Hematopoietic multipotent progenitor cell treated with erythropoietin and hydrocortisone succinate and interleukin-3 and kit ligand, for 4 days (in vitro differentiated cells): Measurements from ENCODE around the gene FGD1.
A peak's percentile ranks its signal among the peaks of the same experiment; 100 is the strongest.
"Not testable (repeated sequence)": the region's sequence is repeated elsewhere in the genome, so short reads cannot be mapped to it uniquely, and the experiment has no call there.

Source experiments
- DNase-seq: peaks from one replicate; pipeline ENCODE4 v3.0.0-alpha.2; 2015

Gene FGD1

DNA sequence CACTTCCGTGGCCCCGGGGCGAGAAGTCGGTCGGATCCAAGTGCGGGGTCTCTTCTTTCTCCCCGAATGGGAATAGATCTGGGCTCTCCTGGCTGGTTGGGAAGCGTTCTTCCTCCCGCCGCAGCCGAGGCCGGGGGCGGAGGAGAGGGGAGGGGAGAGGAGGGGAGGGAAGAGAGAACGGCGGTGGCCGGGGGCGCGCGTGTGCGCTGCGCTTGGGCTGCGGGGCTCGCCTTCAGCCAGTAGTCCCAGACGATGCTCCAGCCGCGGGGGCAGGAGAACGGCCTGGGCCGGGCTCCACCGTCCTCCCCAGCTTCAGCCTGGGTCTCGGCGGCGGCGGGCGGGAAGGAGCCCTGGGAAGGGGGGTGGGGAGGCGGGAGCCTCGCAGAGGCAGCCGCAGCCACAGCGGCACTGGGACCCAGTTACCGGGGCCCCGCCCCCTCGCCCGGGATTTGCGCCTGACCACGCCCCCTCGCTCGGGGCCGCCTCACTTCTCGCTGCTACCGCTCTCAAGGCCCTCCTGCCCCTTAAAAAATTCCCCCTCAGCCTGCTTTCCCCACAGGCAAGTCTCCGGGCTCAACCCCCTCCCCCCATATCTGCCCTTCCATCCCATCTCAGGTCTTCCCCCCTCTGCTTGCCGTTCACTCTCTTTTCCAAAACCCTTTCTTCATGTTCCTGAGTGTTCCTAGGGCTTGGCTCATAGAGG lies at the start of gene FGD1:
Gene FGD1, minus strand, starts transcription at position 421 of the 703 bp plus-strand sequence. CDS start 802 bp downstream, outside the sequence.
- DNase-seq: peak; percentile 30

DNA sequence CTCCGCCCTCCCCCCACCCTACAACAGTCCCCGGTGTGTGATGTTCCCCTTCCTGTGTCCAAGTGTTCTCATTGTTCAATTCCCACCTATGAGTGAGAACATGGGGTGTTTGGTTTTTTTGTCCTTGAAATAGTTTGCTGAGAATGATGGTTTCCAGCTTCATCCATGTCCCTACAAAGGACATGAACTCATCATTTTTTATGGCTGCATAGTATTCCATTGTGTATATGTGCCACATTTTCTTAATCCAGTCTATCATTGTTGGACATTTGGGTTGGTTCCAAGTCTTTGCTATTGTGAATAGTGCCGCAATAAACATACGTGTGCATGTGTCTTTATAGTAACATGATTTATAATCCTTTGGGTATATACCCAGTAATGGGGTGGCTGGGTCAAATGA lies 46.2 kb upstream of the FGD1 start:
- not testable (repeated sequence) for DNase-seq

DNA sequence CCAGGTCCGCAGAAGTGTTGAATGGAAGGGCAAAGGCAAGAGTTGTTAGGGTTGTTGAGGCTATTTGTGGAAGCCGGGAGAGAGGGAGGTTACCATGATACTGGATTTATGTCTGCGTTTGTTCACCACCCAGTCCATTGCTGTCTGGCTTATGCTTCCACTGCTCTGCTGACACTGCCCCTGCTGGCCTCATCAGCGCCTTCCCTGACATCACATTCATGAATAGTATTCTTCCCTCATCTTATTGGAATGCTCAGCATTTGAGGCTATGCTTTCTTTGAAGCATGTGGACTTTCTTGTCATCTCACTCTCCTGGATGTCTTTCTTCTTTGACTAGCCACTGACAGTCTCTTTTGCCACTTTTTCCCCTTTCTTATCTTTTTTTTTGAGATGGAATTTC lies 44.3 kb upstream of the FGD1 start:
- no peak for DNase-seq

DNA sequence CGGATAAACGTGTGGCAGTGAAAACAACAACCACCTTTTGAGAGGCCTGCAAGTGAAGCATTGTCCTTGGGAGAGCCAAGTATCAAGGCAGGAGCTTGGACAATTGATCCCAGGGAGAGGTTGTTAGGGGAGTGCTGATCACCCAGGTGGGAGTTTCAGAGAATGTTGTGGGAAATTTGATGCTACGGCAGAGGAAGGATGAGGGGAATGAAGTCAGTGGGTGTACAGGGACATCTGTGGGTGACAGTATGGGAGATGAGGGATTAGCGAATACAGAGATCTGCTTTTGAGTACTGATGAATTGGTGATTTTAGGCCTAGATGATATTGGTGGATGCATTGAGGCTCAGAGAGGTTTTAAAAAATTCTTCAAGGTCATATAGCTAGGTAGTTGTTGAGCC lies 38.2 kb upstream of the FGD1 start:
- no peak for DNase-seq

DNA sequence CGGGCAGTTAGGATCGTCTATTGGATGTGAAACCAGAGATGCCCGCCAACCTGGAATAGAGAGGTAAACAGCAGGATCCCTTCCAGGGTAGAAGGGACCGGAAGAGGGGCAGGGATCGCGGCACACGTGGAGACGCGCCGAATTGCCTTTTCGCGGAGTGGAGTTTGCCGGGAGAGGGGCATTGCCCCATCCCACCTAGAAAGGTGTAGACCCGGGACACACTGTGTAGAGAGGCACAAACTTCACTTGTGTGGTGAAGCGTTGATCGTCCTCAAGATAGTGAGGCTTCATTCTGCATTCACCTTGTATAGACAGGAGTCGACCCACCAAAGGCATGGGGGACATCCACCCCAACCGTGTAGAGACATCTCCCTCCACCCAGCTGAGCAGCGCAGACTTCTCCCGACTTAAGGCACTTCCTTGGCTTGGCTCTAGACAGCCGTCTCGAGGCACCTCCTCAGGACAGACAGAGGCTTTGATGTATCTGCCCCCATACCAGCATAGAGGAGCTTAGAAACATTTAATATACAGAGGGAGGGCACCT lies 34.4 kb upstream of the FGD1 start:
- peak; percentile 14 for DNase-seq

DNA sequence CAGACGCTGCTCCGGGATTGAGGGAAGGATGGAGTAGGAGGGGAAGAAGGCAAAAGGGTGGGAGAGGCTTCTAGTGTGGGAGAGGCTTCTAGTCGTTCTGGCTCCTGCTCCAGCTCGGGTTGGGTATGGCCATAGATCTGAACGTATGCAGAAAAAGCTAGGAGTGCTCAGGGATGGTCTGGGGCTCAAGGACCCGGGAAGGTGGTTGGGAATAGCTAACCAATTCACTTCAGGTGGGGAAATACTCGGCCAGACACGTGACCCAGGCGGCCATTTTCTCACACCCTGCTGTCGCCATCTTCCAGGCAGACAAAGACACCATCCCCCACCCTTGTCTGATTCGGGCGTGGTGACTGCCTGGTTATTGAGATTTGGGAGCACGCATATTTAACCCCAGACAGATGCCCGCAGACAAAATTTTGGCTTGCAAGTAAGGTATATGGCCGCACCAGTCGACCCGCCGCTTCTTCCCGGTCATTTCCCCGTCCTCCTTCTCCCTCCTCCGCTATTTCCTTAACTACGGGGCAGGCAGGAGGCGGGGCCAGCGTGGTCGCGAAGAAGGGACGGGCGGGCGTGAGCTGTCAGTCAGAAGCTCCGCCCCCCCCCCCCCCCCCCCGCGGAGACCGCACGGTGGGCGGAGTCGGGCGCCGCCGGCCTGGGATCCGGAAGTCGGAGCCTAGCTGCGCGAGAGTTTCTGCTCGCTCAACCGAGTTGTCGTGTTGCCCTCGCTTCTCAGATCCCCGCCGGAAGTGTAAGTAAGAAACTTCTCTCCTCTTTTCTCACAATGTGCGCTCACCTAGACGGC lies 33.7 kb upstream of the FGD1 start, which contains the start of gene GNL3L:
Gene GNL3L, plus strand, starts transcription at position 668 of the 805 bp plus-strand sequence. CDS start 2,348 bp downstream, outside the sequence.
- DNase-seq: peak; percentile 93

DNA sequence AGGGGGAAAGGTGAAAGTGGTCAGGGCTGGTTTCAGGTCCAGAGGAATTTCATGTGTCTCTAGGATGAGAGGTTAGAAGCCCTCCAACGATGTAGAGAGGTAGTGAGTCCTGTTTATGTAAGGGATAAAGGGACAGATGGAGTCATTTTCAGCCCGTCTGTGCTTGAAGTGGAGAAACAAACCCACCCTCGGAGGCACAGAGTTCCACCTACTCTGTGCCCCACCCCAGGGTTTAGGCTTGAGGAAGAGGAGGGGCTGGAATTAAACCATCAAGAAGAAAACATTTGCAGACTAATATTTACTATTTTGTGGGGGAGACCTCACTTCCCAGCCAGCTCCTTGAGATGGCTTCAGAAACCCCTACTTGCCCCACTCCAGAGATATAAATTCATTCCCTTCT lies 33.1 kb upstream of the FGD1 start:
- DNase-seq: no peak

DNA sequence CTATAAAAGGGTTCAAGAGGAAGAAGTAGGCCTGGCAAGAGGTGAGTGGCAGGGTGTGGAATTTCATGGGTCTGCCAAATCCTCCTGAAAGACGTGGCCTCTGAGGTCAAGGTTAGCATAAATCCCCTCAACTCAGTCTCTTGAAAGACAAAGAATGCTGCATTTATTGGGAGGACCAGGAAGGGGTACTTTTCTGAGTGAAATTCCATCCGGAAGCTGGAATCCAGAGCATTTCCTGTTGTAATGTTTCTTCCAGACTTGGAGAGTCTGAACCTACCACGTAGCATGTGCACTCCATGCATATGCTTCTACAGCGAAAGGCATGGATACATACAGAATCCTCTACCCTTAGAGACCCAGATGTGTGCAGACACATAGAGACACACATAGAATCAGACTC lies 13.4 kb upstream of the FGD1 start:
- no peak for DNase-seq

DNA sequence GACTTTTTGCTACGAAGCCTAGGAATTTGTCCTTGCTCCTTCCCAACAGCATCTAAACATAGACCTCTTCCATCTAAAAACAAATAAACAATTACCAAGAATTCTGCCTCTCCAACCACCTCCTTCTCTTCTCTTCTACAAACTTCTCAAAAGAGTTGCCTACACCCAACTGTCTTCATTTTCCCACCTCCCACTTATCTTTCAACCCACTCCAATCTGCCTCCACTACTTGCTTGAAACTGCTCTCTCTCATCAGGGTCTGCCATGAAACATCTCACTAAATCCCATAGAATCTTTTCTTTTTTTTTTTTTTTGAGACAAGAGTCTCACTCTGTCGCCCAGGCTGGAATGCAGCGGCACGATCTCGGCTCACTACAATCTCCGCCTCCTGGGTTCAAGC lies 902 bp upstream of the FGD1 start:
- DNase-seq: no peak

DNA sequence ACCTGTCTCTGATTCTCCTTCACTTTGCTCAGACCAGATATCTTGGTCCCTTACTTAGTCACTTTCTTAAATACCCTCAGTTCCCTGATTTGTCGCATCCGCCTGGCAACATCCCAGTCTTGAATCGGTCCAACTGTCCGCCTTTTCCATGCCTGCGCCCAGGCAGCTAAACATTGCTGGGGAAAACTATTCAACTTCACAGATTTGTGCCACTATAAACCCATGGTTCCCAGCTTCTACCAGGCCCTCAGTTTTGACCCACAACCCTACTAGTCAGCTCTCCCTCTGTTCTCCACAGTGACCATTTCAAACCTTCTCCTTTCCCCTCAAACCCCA lies 451 bp upstream of the FGD1 start:
- no peak for DNase-seq

DNA sequence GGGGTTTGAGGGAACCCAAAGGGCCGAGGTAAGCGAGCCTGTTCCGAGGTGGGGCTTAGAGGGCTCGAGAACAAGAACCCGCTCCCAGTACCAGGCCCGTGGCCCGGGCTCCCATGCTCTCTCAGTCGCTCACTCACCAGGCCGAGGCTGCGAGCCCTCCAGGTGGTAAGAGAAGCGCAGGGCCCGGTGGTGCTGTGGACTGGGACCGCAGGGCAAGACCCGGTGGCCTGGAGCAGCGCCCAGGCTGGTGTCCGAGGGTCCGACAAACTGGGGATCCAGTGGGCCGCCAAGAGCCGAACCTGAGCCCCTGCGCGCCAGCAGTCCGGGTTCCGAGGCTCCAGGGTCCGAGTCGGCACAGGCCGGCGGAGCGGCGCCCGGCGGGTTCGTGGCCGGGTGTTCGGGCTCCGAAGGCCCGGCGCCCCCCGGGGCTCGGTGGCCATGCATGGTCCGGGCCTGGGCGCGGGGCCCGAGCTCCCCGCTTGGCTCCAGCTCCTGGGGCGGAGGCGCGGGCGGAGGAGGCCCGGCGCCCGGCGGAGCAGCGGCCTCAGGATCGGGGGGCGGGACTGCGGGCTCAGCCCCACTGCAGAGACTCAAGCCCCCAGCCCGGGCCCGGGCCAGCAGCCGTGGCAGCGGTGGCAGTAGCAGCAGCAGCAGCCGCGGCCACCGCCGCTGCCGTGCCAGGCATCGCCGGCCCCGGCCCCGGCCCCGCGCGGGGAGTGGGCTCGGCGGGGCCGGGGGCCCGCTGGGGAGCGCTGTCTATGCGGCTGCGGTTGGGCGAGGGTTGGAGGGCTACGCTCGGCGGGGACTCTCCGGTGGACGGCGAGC lies 833 bp downstream of the FGD1 start:
- DNase-seq: no peak

DNA sequence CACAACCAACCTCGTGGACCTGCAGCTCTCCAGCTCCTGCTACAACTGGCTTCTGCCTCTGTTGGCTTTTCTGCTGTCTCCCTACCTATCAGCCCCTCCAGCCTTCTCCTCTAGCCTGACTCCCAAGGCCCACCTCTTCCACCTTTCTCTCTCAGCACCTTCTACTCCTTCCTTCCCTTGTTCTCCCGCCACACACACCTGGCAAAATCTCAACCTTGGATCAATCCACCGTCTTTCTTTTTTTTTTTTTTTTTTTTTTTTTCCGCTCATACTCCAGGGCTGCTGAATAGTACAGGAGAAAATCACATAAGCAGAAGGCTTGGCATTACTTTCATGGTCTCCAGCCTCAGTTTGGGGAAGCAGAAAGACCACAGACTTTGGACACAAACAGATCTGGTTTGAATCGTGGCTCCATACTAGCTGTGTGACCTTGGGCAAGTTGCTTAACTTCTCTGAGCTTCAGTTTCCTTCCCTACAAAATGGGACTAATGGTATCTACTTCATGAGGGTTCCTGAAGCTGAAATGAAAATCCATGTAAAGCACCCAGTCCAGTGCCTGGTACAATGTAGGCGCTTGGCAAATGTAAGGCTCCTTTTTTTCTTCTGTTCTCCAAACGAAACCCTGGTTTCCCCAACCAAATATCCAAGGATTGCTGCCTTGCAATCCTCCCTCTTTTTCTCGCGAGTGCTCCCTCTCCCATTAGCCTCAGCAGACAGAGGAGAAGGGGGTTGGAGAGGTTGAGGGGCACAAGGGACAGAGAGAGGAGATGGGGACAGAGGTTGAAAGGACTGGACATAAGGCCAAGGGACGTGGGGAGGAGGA lies 1.7 kb downstream of the FGD1 start:
- no peak for DNase-seq

DNA sequence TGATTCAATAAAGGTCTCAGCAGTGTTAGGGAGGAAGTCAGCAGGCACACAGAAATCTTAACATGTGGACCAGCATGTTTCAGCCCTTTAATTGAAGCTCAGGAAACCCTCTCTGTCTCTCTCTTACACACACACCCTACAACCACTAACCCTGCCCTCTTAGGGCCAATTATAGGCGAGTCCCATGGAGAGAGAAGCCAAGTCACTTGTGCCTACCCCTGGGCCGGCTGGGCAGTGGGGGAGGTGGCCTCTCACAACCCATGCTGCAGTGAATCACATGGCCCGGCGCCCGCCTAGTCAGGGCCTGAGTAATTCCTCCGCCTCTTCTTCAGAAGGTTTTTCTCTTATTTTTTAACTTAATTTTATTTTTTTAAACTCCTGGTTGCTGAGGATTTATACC lies 3.7 kb downstream of the FGD1 start:
- no peak for DNase-seq

DNA sequence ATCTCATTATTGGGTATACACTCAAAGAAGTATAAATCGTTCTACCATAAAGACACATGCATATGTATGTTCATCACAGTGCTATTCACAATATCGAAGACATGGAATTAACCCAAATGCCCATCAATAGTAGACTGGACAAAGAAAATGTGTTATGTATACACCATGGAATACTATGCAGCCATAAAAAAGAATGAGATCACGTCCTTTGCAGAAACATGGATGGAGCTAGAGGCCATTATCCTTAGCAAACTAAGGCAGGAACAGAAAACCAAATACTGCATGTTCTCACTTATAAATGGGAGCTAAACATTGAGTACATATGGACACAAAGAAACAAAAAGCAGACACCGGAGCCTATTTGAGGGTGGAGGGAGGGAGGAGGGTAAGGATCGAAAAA lies 6.2 kb downstream of the FGD1 start:
- DNase-seq: not testable (repeated sequence)

DNA sequence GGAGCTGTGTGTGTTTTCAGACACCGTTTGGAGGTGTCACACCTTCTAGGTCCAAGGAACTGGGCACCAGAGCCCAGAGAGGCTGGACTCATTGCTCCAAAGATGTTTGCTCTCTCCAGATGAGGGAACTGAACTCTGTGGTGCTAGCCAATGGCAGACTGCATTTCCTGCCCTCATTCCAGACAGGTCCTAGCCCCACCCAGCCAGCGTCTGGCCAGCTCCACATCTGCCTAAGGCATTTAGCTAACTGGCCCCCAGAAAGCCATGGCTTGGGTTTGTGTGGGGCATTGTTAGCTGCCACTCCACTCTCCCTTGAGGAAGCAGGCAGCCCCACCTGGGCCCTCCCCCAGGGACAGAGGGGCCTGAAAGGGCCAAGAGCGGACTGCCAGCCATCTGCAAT lies 11.4 kb downstream of the FGD1 start:
- DNase-seq: no peak

DNA sequence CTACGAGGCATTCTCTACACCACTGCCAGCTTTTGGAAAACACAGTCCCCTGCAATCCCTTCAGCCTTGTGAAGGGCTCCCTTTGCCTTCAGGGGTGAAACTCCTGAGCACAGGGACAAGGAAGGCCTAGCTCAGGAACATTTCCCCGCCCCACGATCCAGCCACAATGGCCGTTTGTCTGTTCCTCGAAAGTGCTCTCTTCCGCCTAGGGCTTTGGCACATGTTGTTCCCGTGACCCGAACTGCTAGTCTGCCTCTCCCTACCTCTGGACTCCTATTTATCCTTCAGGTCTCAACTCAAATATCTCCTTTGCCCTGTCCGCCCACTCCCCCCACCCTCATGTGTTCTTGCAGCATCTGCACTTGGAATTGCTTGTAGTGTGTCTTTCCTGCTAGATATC lies 12.1 kb downstream of the FGD1 start:
- DNase-seq: no peak

DNA sequence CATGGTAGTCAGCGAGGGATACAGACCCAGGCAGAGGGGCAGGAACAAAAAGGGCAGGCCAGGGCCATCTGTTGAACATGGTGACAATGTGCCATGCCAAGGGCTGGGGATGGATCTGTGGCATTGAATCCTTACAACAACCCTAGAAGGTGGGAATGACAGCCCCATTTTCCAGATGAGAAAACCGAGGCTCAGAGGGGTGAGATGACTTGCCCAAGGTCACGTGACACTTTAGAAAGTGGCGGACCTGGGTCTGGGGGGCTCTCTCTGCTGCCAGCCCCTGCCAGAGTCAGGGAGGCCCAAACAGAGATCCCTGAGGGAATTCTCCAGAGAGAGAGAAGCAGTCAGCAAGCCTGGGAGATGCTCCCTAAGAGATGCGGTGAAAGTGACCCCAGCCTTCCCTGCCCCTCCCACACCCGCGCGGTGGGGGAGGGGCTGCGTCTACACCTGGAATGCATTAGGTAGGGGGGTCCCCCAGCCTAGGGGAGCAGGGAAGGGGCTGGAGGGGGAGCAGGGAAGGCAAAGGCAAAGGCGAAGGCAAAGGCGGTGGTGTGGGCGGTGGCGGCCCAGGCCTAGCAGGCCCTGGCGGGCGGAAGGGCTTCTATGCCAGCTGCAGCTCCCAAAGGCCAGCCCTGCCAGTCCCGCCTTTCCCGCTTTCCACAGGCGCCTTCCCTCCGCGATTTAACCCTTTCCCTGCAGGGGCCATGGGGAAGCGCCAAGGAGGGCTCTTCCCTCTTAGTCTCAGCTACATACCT lies 13.0 kb downstream of the FGD1 start:
- no peak for DNase-seq

DNA sequence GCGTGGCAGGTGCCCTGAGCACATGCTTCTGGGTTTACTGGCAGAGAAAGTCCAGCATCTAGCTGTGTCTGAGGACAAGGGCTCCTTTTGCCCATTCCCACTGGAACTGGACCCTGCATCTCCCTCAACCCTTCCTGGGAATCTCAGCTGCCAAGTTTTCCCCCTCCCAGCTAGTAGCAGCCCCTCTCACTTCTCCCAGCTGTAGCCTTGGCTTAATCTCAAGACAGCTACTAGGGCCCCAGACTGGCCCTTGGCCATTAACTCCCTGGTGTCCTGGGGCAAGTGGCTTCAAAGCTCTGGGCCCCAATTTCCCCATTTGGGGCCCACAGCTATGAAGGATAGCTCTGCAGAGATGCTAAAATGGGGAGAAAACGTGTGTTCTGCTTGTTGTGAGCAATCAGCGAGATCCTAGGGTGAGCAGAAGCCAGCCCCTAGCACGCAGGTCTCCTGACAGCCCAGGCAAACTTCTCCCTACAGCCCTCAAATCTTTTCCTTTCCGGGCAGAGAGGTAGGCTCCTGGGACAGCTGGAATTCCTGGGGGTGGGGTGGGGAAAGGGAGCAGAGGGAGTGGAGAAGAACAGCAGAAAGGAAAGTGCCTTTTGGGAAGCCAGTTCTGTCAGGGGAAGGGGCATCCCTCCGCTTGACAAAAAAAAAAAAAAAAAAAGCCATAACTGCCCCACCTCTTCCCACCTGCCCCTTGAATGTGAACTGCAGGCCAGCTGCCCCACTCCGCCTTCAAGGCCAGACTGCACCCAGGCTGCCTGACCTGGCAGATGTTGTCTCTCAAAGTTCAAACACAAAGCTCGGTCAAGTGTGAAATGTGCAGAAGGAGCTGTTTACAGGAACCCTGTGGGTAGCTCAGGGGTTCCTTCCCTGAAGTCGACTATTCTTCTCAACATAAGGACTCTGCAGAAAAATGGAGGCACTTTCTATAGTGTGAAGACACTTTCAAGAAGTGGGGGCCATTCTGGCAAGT lies 16.6 kb downstream of the FGD1 start:
- no peak for DNase-seq

DNA sequence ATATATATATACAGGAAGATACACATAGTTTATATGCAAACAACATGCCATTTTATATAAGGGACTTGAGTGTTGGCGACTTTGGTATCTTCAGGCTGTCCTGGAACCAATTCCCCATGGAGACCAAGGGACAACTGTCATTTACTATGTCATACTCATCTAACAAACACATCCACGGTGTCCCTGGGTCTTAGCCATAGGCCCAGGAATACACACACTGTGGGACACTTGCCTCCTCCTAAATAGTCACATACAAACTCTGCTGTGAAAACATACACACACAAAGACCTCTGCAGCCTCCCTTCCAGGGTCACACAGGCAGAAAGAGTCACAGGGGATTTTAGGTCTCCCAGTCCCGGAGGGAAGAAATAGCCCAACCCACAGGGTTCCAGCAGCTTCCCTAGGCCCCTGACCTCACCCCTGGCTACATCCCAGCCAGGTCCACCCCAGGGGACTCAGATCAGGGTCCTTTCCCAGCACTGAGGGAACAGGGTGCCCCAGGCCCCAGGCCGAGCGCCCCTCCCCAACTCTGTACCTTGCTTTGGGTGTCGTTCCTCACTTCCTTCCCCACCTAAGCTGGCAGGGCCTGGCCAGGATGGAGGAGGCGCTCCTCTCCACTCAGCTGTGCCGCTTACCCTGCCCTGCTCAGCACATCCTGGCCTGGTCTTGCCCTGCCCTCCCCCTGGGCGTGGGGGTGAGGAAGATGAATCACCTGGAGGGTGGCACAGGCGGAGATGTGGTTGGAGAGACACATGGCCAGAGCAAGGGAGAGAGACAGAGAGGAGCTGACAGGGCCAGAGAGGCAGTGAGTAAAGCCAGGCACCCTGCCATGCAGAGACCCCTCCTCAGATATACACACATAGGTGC lies 21.8 kb downstream of the FGD1 start:
- no peak for DNase-seq
